A673 (cell line): ENCODE data around the gene OR2T1.

Experiments
- EZH2 ChIP-seq: fragments of 200-600 bp; sonication (generic); IDR thresholded peaks from 2 replicates; pipeline ENCODE4 v1.6.1; 2017; ENCODE audit warnings: borderline replicate concordance, low read depth, mild to moderate bottlenecking, mixed read lengths, antibody characterized with exemption, low read length; ENCODE audit not compliant: poor library complexity, severe bottlenecking
- TF ChIP-seq, protein P1 (sequence below): fragments of 300-800, 200-600 bp; sonication (generic); conservative IDR thresholded peaks from 2 replicates; pipeline ENCODE4 v1.5.1; 2017; ENCODE audit warnings: low read depth, mild to moderate bottlenecking, antibody characterized with exemption, low read length, moderate library complexity, mixed read lengths

DNA sequence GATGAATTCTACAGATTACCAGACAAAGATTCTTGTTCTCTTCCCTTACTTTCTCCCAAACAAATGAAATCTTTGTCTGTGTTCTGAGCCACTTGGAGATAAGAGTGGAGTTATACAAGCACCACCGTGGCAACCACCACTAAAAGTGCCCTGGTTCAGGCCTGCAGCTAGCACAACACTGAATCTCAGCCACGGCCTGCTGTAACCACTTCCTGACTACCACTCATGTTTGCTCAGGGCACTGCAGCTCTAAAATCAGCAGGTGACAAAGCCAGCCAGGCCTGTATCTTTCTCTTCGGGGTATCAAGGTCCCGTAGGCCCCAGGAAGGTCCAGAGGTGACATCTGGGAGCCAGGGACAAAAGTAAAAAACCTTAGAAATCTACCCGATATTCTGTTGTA lies 30.5 kb upstream of the OR2T1 start:
- TF ChIP-seq, protein P1, sequence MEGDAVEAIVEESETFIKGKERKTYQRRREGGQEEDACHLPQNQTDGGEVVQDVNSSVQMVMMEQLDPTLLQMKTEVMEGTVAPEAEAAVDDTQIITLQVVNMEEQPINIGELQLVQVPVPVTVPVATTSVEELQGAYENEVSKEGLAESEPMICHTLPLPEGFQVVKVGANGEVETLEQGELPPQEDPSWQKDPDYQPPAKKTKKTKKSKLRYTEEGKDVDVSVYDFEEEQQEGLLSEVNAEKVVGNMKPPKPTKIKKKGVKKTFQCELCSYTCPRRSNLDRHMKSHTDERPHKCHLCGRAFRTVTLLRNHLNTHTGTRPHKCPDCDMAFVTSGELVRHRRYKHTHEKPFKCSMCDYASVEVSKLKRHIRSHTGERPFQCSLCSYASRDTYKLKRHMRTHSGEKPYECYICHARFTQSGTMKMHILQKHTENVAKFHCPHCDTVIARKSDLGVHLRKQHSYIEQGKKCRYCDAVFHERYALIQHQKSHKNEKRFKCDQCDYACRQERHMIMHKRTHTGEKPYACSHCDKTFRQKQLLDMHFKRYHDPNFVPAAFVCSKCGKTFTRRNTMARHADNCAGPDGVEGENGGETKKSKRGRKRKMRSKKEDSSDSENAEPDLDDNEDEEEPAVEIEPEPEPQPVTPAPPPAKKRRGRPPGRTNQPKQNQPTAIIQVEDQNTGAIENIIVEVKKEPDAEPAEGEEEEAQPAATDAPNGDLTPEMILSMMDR: no peak
- no peak for TF ChIP-seq EZH2
